B cell (primary cell): ENCODE measurements around the gene TMPRSS7.

Source experiments
- CTCF ChIP-seq: fragments of 200-600 bp; IDR thresholded peaks from one replicate; pipeline ENCODE4 v1.8.0; 2022; ENCODE audit warnings: antibody characterized with exemption, mild to moderate bottlenecking
- EZH2 ChIP-seq: IDR thresholded peaks from 2 replicates; pipeline ENCODE4 v1.6.1; 2012; ENCODE audit warnings: borderline replicate concordance, low read depth, mild to moderate bottlenecking, moderate library complexity, low read length; ENCODE audit not compliant: insufficient read depth, poor library complexity, severe bottlenecking

GRCh38 chr3:111989061-111989678 is 45.4 kb upstream of the TMPRSS7 start:
- TF ChIP-seq CTCF: peak; percentile 80
- TF ChIP-seq EZH2: no peak
